GM10248 (cell line): Measurements from ENCODE around the gene CTR9.
A peak's percentile ranks its signal among the peaks of the same experiment; 100 is the strongest.

Experiments used
- CTCF ChIA-PET: fragments of 300-600 bp; sonication (Branson Sonifier 250); formaldehyde crosslinking; extraction: SDS; loops from one replicate; lab custom pipeline; 2021; ENCODE audit warnings: antibody characterized with exemption; lab: Yijun Ruan, JAX
- POLR2A ChIA-PET: fragments of 350-650 bp; sonication (Branson Sonifier 250); formaldehyde crosslinking; extraction: SDS; loops from one replicate; lab custom pipeline; 2020; ENCODE audit warnings: antibody characterized with exemption; lab: Yijun Ruan, JAX
- DNase-seq: peaks from one replicate; pipeline ENCODE4 v3.0.0; 2012; ENCODE audit errors: extremely low spot score
- TF ChIP-seq, protein P1 (sequence below): IDR thresholded peaks from 2 replicates; pipeline ENCODE4 v1.5.1; 2012; ENCODE audit warnings: mild to moderate bottlenecking, low read depth; ENCODE audit errors: extremely low read depth, missing control alignments, control extremely low read depth

The CTR9 gene

GRCh38 chr11:10824888-10825287 lies 73.8 kb downstream of the CTR9 start:
- POLR2A ChIA-PET: interaction anchor here (1.6 kb wide), 1 partner anchor 16 kb away, joined by 9 read pairs; the partner anchor contains the start of gene EIF4G2
- TF ChIP-seq, protein P1, sequence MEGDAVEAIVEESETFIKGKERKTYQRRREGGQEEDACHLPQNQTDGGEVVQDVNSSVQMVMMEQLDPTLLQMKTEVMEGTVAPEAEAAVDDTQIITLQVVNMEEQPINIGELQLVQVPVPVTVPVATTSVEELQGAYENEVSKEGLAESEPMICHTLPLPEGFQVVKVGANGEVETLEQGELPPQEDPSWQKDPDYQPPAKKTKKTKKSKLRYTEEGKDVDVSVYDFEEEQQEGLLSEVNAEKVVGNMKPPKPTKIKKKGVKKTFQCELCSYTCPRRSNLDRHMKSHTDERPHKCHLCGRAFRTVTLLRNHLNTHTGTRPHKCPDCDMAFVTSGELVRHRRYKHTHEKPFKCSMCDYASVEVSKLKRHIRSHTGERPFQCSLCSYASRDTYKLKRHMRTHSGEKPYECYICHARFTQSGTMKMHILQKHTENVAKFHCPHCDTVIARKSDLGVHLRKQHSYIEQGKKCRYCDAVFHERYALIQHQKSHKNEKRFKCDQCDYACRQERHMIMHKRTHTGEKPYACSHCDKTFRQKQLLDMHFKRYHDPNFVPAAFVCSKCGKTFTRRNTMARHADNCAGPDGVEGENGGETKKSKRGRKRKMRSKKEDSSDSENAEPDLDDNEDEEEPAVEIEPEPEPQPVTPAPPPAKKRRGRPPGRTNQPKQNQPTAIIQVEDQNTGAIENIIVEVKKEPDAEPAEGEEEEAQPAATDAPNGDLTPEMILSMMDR: no peak
- CTCF ChIA-PET: interaction anchor here (0.6 to 1.7 kb wide), 3 partner anchors 11 to 32 kb away, joined by 3 to 4 read pairs (median 4); no protein-coding TSS in a partner anchor
- peak; percentile 36 for DNase-seq

DNA sequence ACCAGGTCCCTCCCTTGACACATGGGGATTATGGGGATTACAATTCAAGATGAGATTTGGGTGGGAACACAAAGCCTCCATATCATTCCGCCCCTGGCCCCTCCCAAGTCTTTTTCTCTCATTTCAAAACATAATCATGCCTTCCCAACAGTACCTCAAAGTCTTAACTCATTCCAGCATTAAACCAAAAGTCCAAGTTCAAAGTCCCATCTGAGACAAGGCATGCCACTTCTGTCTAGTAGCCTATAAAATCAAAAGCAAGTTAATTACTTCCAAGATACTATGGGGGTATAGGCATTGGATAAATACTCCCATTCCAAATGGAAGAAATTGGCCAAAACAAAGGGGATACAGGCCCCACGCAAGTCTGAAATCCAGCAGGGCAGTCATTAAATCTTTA lies 77.4 kb downstream of the CTR9 start:
- TF ChIP-seq, protein P1: no peak
- ChIA-PET CTCF (interaction anchor here (1.2 to 1.3 kb wide), 2 partner anchors 12 to 20 kb away, joined by 3 to 4 read pairs; partner anchors contain the start of gene EIF4G2), POLR2A (interaction anchor here (1.0 kb wide), 1 partner anchor 20 kb away, joined by 3 read pairs; the partner anchor contains the start of gene EIF4G2)
- no peak for DNase-seq

- no peak for DNase-seq
- TF ChIP-seq, protein P1: no peak
- POLR2A ChIA-PET: interaction anchor here (1.0 kb wide), 1 partner anchor 20 kb away, joined by 3 read pairs; the partner anchor contains the start of gene EIF4G2
- CTCF ChIA-PET: interaction anchor here (0.8 to 1.3 kb wide), 3 partner anchors 9 to 21 kb away, joined by 3 to 4 read pairs (median 3); partner anchors contain the start of gene EIF4G2
Observed at GRCh38 chr11:10829139-10829538, 78.1 kb downstream of the CTR9 start.
